Activated T-helper 1 cell treated with anti-CD3 and anti-CD28 coated beads, Interleukin-12 subunit alpha, Interleukin-12 subunit beta, Interleukin-2, Interleukin-4 antibody, amounts not matched to agents 30 ng/mL and 10 ng/mL and 1 ng/mL, durations not matched to agents 14 hours and 24 hours and 36 hours (primary cell): ENCODE results near the gene MGLL. TPM values are rescaled to one million over a fixed set of nuclear protein-coding genes. Genes with fewer than 3 reads are reported as not detected.

Experiments
- DNase-seq: peaks from one replicate; pipeline ENCODE4 v3.0.0; 2021; ENCODE audit warnings: low spot score
- H3K27ac Mint-ChIP-seq: one replicate; pipeline ENCODE4 v1.8.0; 2021; ENCODE audit warnings: mild to moderate bottlenecking, mixed read lengths
- H3K27me3 Mint-ChIP-seq: one replicate; pipeline ENCODE4 v1.8.0; 2022; ENCODE audit warnings: mild to moderate bottlenecking, moderate library complexity, mixed read lengths; ENCODE audit not compliant: insufficient read depth
- H3K36me3 Mint-ChIP-seq: one replicate; pipeline ENCODE4 v1.8.0; 2021; ENCODE audit warnings: low read depth, mixed read lengths
- H3K4me1 Mint-ChIP-seq: one replicate; pipeline ENCODE4 v1.8.0; 2021; ENCODE audit warnings: low read depth, mixed read lengths
- H3K4me3 Mint-ChIP-seq: one replicate; pipeline ENCODE4 v1.8.0; 2021; ENCODE audit warnings: mild to moderate bottlenecking, moderate library complexity, mixed read lengths
- H3K9me3 Mint-ChIP-seq: one replicate; pipeline ENCODE4 v1.8.0; 2021; ENCODE audit warnings: mixed read lengths
- intact Hi-C: fragments of 100-400 bp; cut with micrococcal nuclease; formaldehyde crosslinking; loops from one replicate; pipeline ENCODE4 v1.15.1; 2024
- total RNA-seq: library from RNA; stranded (reverse); gene quantifications from 2 replicates; pipeline ENCODE4 v1.2.3, GENCODE V29; 2022

Gene MGLL
- total RNA-seq, 1 donor from 2014 or later = 2.2 TPM

GRCh38 chr3:127779747-127780146 lies 42.6 kb downstream of the MGLL start:
- H3K27me3 Mint-ChIP-seq = peaks cover 2% of the 10 kb centered on the region
- peaks cover 11% of the 10 kb centered on the region for H3K9me3 Mint-ChIP-seq
- peaks cover 22% of the 10 kb centered on the region for H3K4me1 Mint-ChIP-seq
- H3K4me3 Mint-ChIP-seq = no peak overlapping the region
- intact Hi-C loops = no loop called here
- H3K27ac Mint-ChIP-seq = no peak overlapping the region
- no peak for DNase-seq
- H3K36me3 Mint-ChIP-seq = peaks cover 5% of the 10 kb centered on the region

- intact Hi-C loops = no loop called here
- Mint-ChIP-seq H3K9me3 (peaks cover 11% of the 10 kb centered on the region), H3K27me3 (peaks cover 2% of the 10 kb centered on the region), H3K36me3 (peaks cover 5% of the 10 kb centered on the region), H3K27ac (no peak overlapping the region), H3K4me3 (no peak overlapping the region), H3K4me1 (peaks cover 22% of the 10 kb centered on the region)
- DNase-seq = no peak
Measured at GRCh38 chr3:127777921-127778656, 44.2 kb downstream of the MGLL start.

GRCh38 chr3:127777332-127777731 lies 45.0 kb downstream of the MGLL start:
- no peak overlapping the region for H3K27ac Mint-ChIP-seq
- peaks cover 2% of the 10 kb centered on the region for H3K27me3 Mint-ChIP-seq
- H3K4me1 Mint-ChIP-seq = peaks cover 22% of the 10 kb centered on the region
- H3K9me3 Mint-ChIP-seq = peaks cover 11% of the 10 kb centered on the region
- peaks cover 5% of the 10 kb centered on the region for H3K36me3 Mint-ChIP-seq
- H3K4me3 Mint-ChIP-seq = no peak overlapping the region
- no peak for DNase-seq
- intact Hi-C loops = no loop called here

DNA sequence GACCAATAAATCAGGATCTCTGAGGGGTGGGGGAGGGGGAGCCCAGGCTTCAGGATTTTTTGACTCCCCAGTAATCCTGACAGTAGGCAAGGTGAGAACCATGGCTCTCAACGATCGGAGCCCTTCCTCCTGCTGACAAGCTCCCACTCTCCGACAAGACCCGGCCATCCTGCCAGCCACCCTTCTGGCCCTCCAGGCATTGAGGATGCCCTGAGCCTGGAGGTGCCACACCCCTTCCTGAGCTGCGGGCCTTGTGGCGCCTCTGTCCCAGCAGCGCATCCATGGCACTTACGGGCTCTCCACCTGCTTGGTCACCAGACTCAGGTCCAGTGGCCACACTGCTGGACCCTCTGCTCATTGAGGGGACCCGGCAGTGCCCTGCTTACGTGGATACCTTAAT lies 46.0 kb downstream of the MGLL start:
- Mint-ChIP-seq H3K4me3 (no peak overlapping the region), H3K27ac (no peak overlapping the region), H3K4me1 (peaks cover 22% of the 10 kb centered on the region), H3K27me3 (peaks cover 2% of the 10 kb centered on the region), H3K9me3 (peaks cover 11% of the 10 kb centered on the region), H3K36me3 (peaks cover 5% of the 10 kb centered on the region)
- DNase-seq = no peak
- intact Hi-C loops = no loop called here

- Mint-ChIP-seq H3K9me3 (peaks cover 11% of the 10 kb centered on the region), H3K27ac (no peak overlapping the region), H3K27me3 (peaks cover 2% of the 10 kb centered on the region), H3K4me3 (peak overlapping the region; percentile 37), H3K36me3 (peaks cover 5% of the 10 kb centered on the region), H3K4me1 (peaks cover 22% of the 10 kb centered on the region)
- intact Hi-C loops = no loop called here
- DNase-seq = no peak
Measured at GRCh38 chr3:127775398-127776109, 46.8 kb downstream of the MGLL start.

DNA sequence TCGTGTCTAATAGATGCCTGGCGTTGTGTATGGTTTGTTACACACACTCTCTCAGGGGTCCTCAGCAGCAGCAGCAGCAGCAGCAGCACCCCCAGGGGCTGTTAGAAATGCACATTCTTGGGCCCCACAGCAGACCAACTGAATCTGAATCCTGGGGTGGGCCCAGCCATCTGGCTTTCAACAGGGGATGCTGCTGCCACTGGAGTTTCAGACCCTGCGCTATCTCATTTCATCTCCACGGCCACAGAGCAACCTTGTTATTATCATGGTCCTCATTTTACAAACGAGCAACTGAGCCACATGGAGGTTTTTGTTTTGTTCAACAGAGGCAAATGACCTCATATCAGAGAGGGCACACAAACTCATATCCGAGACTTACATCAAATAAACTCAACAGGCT lies 47.7 kb downstream of the MGLL start:
- intact Hi-C loops = no loop called here
- Mint-ChIP-seq H3K9me3 (peaks cover 11% of the 10 kb centered on the region), H3K27me3 (peaks cover 2% of the 10 kb centered on the region), H3K4me1 (peaks cover 16% of the 10 kb centered on the region), H3K27ac (no peak overlapping the region), H3K4me3 (no peak overlapping the region), H3K36me3 (peaks cover 4% of the 10 kb centered on the region)
- no peak for DNase-seq

- Mint-ChIP-seq H3K4me1 (peaks cover 13% of the 10 kb centered on the region), H3K4me3 (no peak overlapping the region), H3K27me3 (peaks cover 2% of the 10 kb centered on the region), H3K9me3 (peaks cover 11% of the 10 kb centered on the region), H3K36me3 (peaks cover 3% of the 10 kb centered on the region), H3K27ac (no peak overlapping the region)
- no peak for DNase-seq
- intact Hi-C loops = no loop called here
Measured at GRCh38 chr3:127773752-127774395, 48.4 kb downstream of the MGLL start.

GRCh38 chr3:127772827-127773751 lies 49.2 kb downstream of the MGLL start:
- Mint-ChIP-seq H3K27ac (no peak overlapping the region), H3K27me3 (peaks cover 2% of the 10 kb centered on the region), H3K9me3 (peaks cover 11% of the 10 kb centered on the region), H3K36me3 (peaks cover 3% of the 10 kb centered on the region), H3K4me1 (peaks cover 13% of the 10 kb centered on the region), H3K4me3 (no peak overlapping the region)
- intact Hi-C loops = no loop called here
- no peak for DNase-seq

DNA sequence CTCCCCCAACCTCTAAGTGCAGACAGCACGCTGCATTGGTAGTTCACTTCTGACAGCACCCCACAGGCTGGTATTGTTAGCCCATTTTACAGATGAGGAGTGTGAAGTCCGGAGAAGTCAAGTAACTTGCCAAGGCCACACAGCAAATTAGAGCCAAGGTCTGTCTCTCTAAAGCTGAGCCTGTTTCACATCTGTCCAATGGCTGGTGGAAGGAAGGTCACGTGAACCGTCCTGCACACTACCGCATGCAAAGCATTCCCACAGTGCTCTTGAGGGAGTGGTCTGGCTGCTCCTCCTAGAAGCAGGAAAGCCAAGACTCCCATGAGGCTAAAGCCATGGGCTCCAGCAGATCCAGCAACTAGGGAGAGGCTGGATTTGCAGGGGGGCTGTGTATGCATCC lies 50.0 kb downstream of the MGLL start:
- H3K27me3 Mint-ChIP-seq = peaks cover 3% of the 10 kb centered on the region
- intact Hi-C loops = no loop called here

GRCh38 chr3:127771746-127772145 lies 50.6 kb downstream of the MGLL start:
- intact Hi-C loops = no loop called here

More for the DNA sequence above, 50.0 kb downstream of the MGLL start:
- H3K4me3 Mint-ChIP-seq = no peak overlapping the region
- H3K4me1 Mint-ChIP-seq = peaks cover 13% of the 10 kb centered on the region
- peaks cover 3% of the 10 kb centered on the region for H3K36me3 Mint-ChIP-seq
- H3K27ac Mint-ChIP-seq = no peak overlapping the region
- H3K9me3 Mint-ChIP-seq = peaks cover 8% of the 10 kb centered on the region
- DNase-seq = no peak

GRCh38 chr3:127770671-127771355 lies 51.5 kb downstream of the MGLL start:
- no peaks in the 10 kb centered on the region for H3K9me3 Mint-ChIP-seq
- peaks cover 6% of the 10 kb centered on the region for H3K4me1 Mint-ChIP-seq
- no peak for DNase-seq
- no peak overlapping the region for H3K4me3 Mint-ChIP-seq
- intact Hi-C loops = no loop called here
- H3K36me3 Mint-ChIP-seq = no peaks in the 10 kb centered on the region
- peaks cover 5% of the 10 kb centered on the region for H3K27me3 Mint-ChIP-seq
- H3K27ac Mint-ChIP-seq = no peak overlapping the region

More at GRCh38 chr3:127771746-127772145, 50.6 kb downstream of the MGLL start:
- Mint-ChIP-seq H3K36me3 (no peaks in the 10 kb centered on the region), H3K9me3 (peaks cover 3% of the 10 kb centered on the region), H3K27me3 (peaks cover 7% of the 10 kb centered on the region), H3K27ac (no peak overlapping the region), H3K4me1 (peaks cover 10% of the 10 kb centered on the region), H3K4me3 (no peak overlapping the region)
- DNase-seq = no peak
